HepG2 (cell line): ENCODE results near the gene ICAM5. TPM values are rescaled to one million over a fixed set of nuclear protein-coding genes. Genes with fewer than 3 reads are reported as not detected.

Experiments used
- AHDC1 ChIP-seq: sonication (generic); formaldehyde crosslinking; IDR thresholded peaks from 2 replicates; pipeline ENCODE4 v1.5.1; 2020; ENCODE audit warnings: mild to moderate bottlenecking, missing genetic modification reagents, borderline replicate concordance
- BORCS8-MEF2B ChIP-seq: sonication (generic); formaldehyde crosslinking; IDR thresholded peaks from 2 replicates; pipeline ENCODE4 v1.8.0; 2022; ENCODE audit warnings: mild to moderate bottlenecking, missing genetic modification reagents
- CREBL2 ChIP-seq: sonication (generic); formaldehyde crosslinking; IDR thresholded peaks from 2 replicates; pipeline ENCODE4 v1.8.1; 2023; ENCODE audit warnings: missing genetic modification reagents, mild to moderate bottlenecking, borderline replicate concordance
- HMGXB4 ChIP-seq, 2 experiments: sonication (generic) in 1 of 2; formaldehyde crosslinking in 1 of 2; IDR thresholded peaks; 2 replicates each; pipeline versions ENCODE4 v1.4.0 to v1.6.1; 2018 to 2020; ENCODE audit warnings: missing genetic modification reagents in 2 of 2, borderline replicate concordance in 1 of 2, low read depth in 1 of 2, mild to moderate bottlenecking in 1 of 2, missing biosample characterization in 1 of 2
- HOXD1 ChIP-seq: sonication (generic); formaldehyde crosslinking; IDR thresholded peaks from 2 replicates; pipeline ENCODE4 v1.5.0; 2020; ENCODE audit warnings: missing genetic modification reagents
- MYC ChIP-seq: sonication (generic); formaldehyde crosslinking; IDR thresholded peaks from 2 replicates; pipeline ENCODE4 v1.9.0; 2021; ENCODE audit warnings: missing genetic modification reagents, borderline replicate concordance
- NCOR1 ChIP-seq: fragments of 200-600 bp; sonication (generic); IDR thresholded peaks from 2 replicates; pipeline ENCODE4 v1.7.0; 2017; ENCODE audit warnings: antibody characterized with exemption, low read length, borderline replicate concordance
- PRDM10 ChIP-seq: sonication (generic); formaldehyde crosslinking; IDR thresholded peaks from 2 replicates; pipeline ENCODE4 v1.4.0; 2020; ENCODE audit warnings: low read depth, missing genetic modification reagents
- RFX1 ChIP-seq: fragments of 450-650 bp; IDR thresholded peaks from 2 replicates; pipeline ENCODE4 v1.6.1; 2017
- RNF219 ChIP-seq: sonication (generic); formaldehyde crosslinking; IDR thresholded peaks from 2 replicates; pipeline ENCODE4 v1.5.0; 2020; ENCODE audit warnings: mild to moderate bottlenecking, missing genetic modification reagents
- SMARCE1 ChIP-seq: fragments of 450-650 bp; IDR thresholded peaks from 2 replicates; pipeline ENCODE4 v1.6.1; 2017; ENCODE audit warnings: borderline replicate concordance
- SP140L ChIP-seq: sonication (generic); formaldehyde crosslinking; IDR thresholded peaks from 2 replicates; pipeline ENCODE4 v1.4.0; 2020; ENCODE audit warnings: missing genetic modification reagents, borderline replicate concordance
- ZNF660 ChIP-seq: sonication (generic); formaldehyde crosslinking; IDR thresholded peaks from 2 replicates; pipeline ENCODE4 v1.5.1; 2020; ENCODE audit warnings: mild to moderate bottlenecking, low read depth, missing genetic modification reagents, borderline replicate concordance
- ZNF670 ChIP-seq: sonication (generic); formaldehyde crosslinking; IDR thresholded peaks from 2 replicates; pipeline ENCODE4 v1.8.0; 2022; ENCODE audit warnings: mild to moderate bottlenecking, missing genetic modification reagents, borderline replicate concordance
- polyA plus RNA-seq, 8 experiments: library from polyadenylated mRNA; depleted of rRNA in 3 of 8; stranded (reverse) in 7 of 8; unstranded in 1 of 8; fragments of >200 nt; fragmentation: Illumina TruSeq in 4 of 8; extraction: Trizol in 4 of 8; gene quantifications; 2 replicates each; pipeline versions ENCODE4 v1.2.1 to v1.2.3, GENCODE V29; 2011 to 2016; ENCODE audit warnings: low read depth in 4 of 8, missing spikeins in 1 of 8, mixed read lengths in 1 of 8; ENCODE audit not compliant: insufficient read depth in 1 of 8
- total RNA-seq, 5 experiments: library from RNA; depleted of rRNA; stranded (reverse); fragments of >200 nt; fragmentation: Illumina TruSeq; extraction: Trizol; gene quantifications; 2 replicates each; pipeline ENCODE4 v1.2.3, GENCODE V29; 2016; ENCODE audit warnings: low read depth in 1 of 5

Gene ICAM5
- total and polyA plus RNA-seq, 2 of the 13 experiments (the other 11 are each of a cell fraction or from before 2014, with no cell fraction given) = 0.46 to 1.6 TPM

- TF ChIP-seq AHDC1 (CRISPR knock-in tag) = no peak
- no peak for TF ChIP-seq ZNF660 (CRISPR knock-in tag)
- TF ChIP-seq SMARCE1 = no peak
- TF ChIP-seq BORCS8-MEF2B (CRISPR knock-in tag) = no peak; the same call in 1 of the 2 replicates
- TF ChIP-seq NCOR1 = no peak
- TF ChIP-seq PRDM10 (CRISPR knock-in tag) = no peak
- TF ChIP-seq CREBL2 (CRISPR knock-in tag) = no peak
- TF ChIP-seq RFX1 = no peak
- no peak for TF ChIP-seq SP140L
- peak; percentile 83 for TF ChIP-seq MYC (CRISPR knock-in tag)
- no peak for TF ChIP-seq RNF219
- no peak for TF ChIP-seq HOXD1
- TF ChIP-seq HMGXB4 (CRISPR knock-in tag; IDR thresholded peaks at IDR 0.05; ENCODE audit: borderline replicate concordance in 1 of 2, low read depth in 1 of 2) = peak in 1 of 2 experiments; percentile 58; a peak in 1 of 4 replicates
- no peak for TF ChIP-seq ZNF670 (CRISPR knock-in tag)
These were observed 451 bp upstream of the ICAM5 start (continued) for GRCh38 chr19:10289167-10289835.
